ENCODE data around the gene SCAI. TPM values are rescaled to one million over a fixed set of nuclear protein-coding genes. Genes with fewer than 3 reads are reported as not detected.
"Not testable (repeated sequence)": the region's sequence is repeated elsewhere in the genome, so short reads cannot be mapped to it uniquely, and the experiment has no call there.

SCAI gene
- total RNA-seq, 1 experiment from 2014 or later, result 13.0 TPM

- no peak for DNase-seq
- Histone ChIP-seq H3K9me3 (no peaks in the 10 kb centered on the region), H3K36me3 (ENCODE audit: control insufficient read depth, insufficient read depth, low read length) (no peaks in the 10 kb centered on the region), H3K27me3 (replicated peaks; ENCODE audit: control insufficient read depth, insufficient read depth, low read length) (no peaks in the 10 kb centered on the region), H3K4me3 (ENCODE audit: low read depth, low read length) (no peak overlapping the region), H3K4me1 (peaks cover 10% of the 10 kb centered on the region; the same call in 1 of the 2 replicates)
- Mint-ChIP-seq H3K36me3 (ENCODE audit: insufficient read depth, unreplicated experiment) (peaks cover 11% of the 10 kb centered on the region), H3K27me3 (ENCODE audit: insufficient read depth, unreplicated experiment) (no peaks in the 10 kb centered on the region), H3K9me3 (ENCODE audit: unreplicated experiment) (no peaks in the 10 kb centered on the region), H3K27ac (ENCODE audit: unreplicated experiment) (no peak overlapping the region), H3K4me1 (ENCODE audit: low read depth, unreplicated experiment) (no peaks in the 10 kb centered on the region), H3K4me3 (ENCODE audit: unreplicated experiment) (no peak overlapping the region)
- no peak for TF ChIP-seq CTCF (IDR thresholded peaks at IDR 0.05; ENCODE audit: insufficient read depth in 1 of 2, low read depth in 1 of 2, low read length in 1 of 2, severe bottlenecking in 1 of 2, unreplicated experiment in 1 of 2)
- CTCF ChIA-PET, result no interaction called here
- POLR2A ChIA-PET, result interaction anchor here (0.6 kb wide), 1 partner anchor 207 kb away, joined by 4 read pairs; no protein-coding TSS in a partner anchor
- intact Hi-C loops (cut with micrococcal nuclease; ENCODE audit: unreplicated experiment), result no loop called here
- BruUV-seq (replicated peaks), result no TSS peak
Measured at GRCh38 chr9:124972241-124972770, 171.0 kb downstream of the SCAI start.

- no peak for DNase-seq
- intact Hi-C loops (cut with micrococcal nuclease; ENCODE audit: unreplicated experiment), result no loop called here
- ChIA-PET CTCF (no interaction called here), POLR2A (no interaction called here)
- Histone ChIP-seq H3K4me1 (no peaks in the 10 kb centered on the region), H3K36me3 (ENCODE audit: control insufficient read depth, insufficient read depth, low read length) (no peaks in the 10 kb centered on the region), H3K4me3 (ENCODE audit: low read depth, low read length) (no peak overlapping the region), H3K9me3 (no peaks in the 10 kb centered on the region), H3K27me3 (replicated peaks; ENCODE audit: control insufficient read depth, insufficient read depth, low read length) (no peaks in the 10 kb centered on the region)
- Mint-ChIP-seq H3K9me3 (ENCODE audit: unreplicated experiment) (no peaks in the 10 kb centered on the region), H3K4me3 (ENCODE audit: unreplicated experiment) (no peak overlapping the region), H3K4me1 (ENCODE audit: low read depth, unreplicated experiment) (no peaks in the 10 kb centered on the region), H3K27me3 (ENCODE audit: insufficient read depth, unreplicated experiment) (no peaks in the 10 kb centered on the region), H3K36me3 (ENCODE audit: insufficient read depth, unreplicated experiment) (peaks cover 11% of the 10 kb centered on the region), H3K27ac (ENCODE audit: unreplicated experiment) (no peak overlapping the region)
- BruUV-seq (replicated peaks), result no TSS peak
- no peak for TF ChIP-seq CTCF (IDR thresholded peaks at IDR 0.05; ENCODE audit: insufficient read depth in 1 of 2, low read depth in 1 of 2, low read length in 1 of 2, severe bottlenecking in 1 of 2, unreplicated experiment in 1 of 2)
Measured at GRCh38 chr9:124969401-124969800, 173.9 kb downstream of the SCAI start.

- peaks cover 11% of the 10 kb centered on the region for H3K36me3 Mint-ChIP-seq (ENCODE audit: insufficient read depth, unreplicated experiment)
- H3K27ac Mint-ChIP-seq (ENCODE audit: unreplicated experiment), result no peak overlapping the region
- intact Hi-C loops (cut with micrococcal nuclease; ENCODE audit: unreplicated experiment), result no loop called here
- Histone ChIP-seq H3K36me3 (ENCODE audit: control insufficient read depth, insufficient read depth, low read length) (no peaks in the 10 kb centered on the region), H3K27me3 (replicated peaks; ENCODE audit: control insufficient read depth, insufficient read depth, low read length) (no peaks in the 10 kb centered on the region), H3K4me3 (ENCODE audit: low read depth, low read length) (no peak overlapping the region), H3K9me3 (no peaks in the 10 kb centered on the region), H3K4me1 (no peaks in the 10 kb centered on the region)
- H3K4me3 Mint-ChIP-seq (ENCODE audit: unreplicated experiment), result no peak overlapping the region
- H3K9me3 Mint-ChIP-seq (ENCODE audit: unreplicated experiment), result no peaks in the 10 kb centered on the region
- BruUV-seq (replicated peaks), result no TSS peak
- H3K4me1 Mint-ChIP-seq (ENCODE audit: low read depth, unreplicated experiment), result no peaks in the 10 kb centered on the region
- no peak for DNase-seq
- TF ChIP-seq CTCF (IDR thresholded peaks at IDR 0.05; ENCODE audit: insufficient read depth in 1 of 2, low read depth in 1 of 2, low read length in 1 of 2, severe bottlenecking in 1 of 2, unreplicated experiment in 1 of 2), result no peak
- POLR2A ChIA-PET, result no interaction called here
- no peaks in the 10 kb centered on the region for H3K27me3 Mint-ChIP-seq (ENCODE audit: insufficient read depth, unreplicated experiment)
- CTCF ChIA-PET, result no interaction called here
Measured at GRCh38 chr9:124968238-124968637, 175.1 kb downstream of the SCAI start.

GRCh38 chr9:124965775-124966568 lies 177.4 kb downstream of the SCAI start:
- H3K9me3 ChIP-seq; H3K4me1 ChIP-seq; DNase-seq; H3K9me3 Mint-ChIP-seq (ENCODE audit: unreplicated experiment); H3K36me3 Mint-ChIP-seq (ENCODE audit: insufficient read depth, unreplicated experiment); H3K4me3 ChIP-seq (ENCODE audit: low read depth, low read length); CTCF ChIA-PET; BruUV-seq (replicated peaks); H3K4me3 Mint-ChIP-seq (ENCODE audit: unreplicated experiment); H3K36me3 ChIP-seq (ENCODE audit: control insufficient read depth, insufficient read depth, low read length); H3K27me3 ChIP-seq (replicated peaks; ENCODE audit: control insufficient read depth, insufficient read depth, low read length); H3K27me3 Mint-ChIP-seq (ENCODE audit: insufficient read depth, unreplicated experiment); intact Hi-C loops (cut with micrococcal nuclease; ENCODE audit: unreplicated experiment); POLR2A ChIA-PET; H3K27ac Mint-ChIP-seq (ENCODE audit: unreplicated experiment); H3K4me1 Mint-ChIP-seq (ENCODE audit: low read depth, unreplicated experiment): not testable (repeated sequence)

All from Caco-2 (cell line).